Retinal pigment epithelial cell (primary cell): ENCODE results near the gene YY1.
"Not testable (repeated sequence)": the region's sequence is repeated elsewhere in the genome, so short reads cannot be mapped to it uniquely, and the experiment has no call there.

Experiments
- DNase-seq: peaks from one replicate; pipeline ENCODE4 v3.0.0-alpha.2; 2010; ENCODE audit warnings: low read depth
- H3K4me3 ChIP-seq: 2 replicates; pipeline ENCODE4 v1.5.1; 2011; ENCODE audit warnings: mild to moderate bottlenecking, low read length, control low read depth, moderate library complexity
- TF ChIP-seq, protein P1 (sequence below): conservative IDR thresholded peaks from 2 replicates; pipeline ENCODE4 v1.5.1; 2011; ENCODE audit warnings: low read depth, low read length, control low read depth, inconsistent platforms

Gene YY1

DNA sequence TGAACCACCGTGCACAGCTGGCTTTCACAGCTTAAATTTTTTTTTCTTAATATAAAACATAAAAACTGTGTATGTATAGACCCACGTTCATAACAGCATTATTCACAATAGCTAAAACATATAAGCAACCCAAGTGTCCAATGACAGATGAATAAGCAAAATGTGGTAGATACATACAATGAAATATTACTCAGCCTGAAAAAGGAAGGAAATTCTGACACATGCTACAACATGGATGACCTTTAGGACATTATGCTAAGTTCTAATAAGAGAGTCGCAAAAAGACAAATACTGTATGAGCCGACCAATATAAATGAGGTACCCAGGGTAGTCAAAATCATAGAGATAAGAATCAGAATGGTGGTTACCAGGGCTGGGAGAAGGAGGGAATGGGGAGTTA lies 13.8 kb upstream of the YY1 start:
- no peak for DNase-seq
- TF ChIP-seq, protein P1, sequence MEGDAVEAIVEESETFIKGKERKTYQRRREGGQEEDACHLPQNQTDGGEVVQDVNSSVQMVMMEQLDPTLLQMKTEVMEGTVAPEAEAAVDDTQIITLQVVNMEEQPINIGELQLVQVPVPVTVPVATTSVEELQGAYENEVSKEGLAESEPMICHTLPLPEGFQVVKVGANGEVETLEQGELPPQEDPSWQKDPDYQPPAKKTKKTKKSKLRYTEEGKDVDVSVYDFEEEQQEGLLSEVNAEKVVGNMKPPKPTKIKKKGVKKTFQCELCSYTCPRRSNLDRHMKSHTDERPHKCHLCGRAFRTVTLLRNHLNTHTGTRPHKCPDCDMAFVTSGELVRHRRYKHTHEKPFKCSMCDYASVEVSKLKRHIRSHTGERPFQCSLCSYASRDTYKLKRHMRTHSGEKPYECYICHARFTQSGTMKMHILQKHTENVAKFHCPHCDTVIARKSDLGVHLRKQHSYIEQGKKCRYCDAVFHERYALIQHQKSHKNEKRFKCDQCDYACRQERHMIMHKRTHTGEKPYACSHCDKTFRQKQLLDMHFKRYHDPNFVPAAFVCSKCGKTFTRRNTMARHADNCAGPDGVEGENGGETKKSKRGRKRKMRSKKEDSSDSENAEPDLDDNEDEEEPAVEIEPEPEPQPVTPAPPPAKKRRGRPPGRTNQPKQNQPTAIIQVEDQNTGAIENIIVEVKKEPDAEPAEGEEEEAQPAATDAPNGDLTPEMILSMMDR = no peak
- H3K4me3 ChIP-seq = no peak overlapping the region

DNA sequence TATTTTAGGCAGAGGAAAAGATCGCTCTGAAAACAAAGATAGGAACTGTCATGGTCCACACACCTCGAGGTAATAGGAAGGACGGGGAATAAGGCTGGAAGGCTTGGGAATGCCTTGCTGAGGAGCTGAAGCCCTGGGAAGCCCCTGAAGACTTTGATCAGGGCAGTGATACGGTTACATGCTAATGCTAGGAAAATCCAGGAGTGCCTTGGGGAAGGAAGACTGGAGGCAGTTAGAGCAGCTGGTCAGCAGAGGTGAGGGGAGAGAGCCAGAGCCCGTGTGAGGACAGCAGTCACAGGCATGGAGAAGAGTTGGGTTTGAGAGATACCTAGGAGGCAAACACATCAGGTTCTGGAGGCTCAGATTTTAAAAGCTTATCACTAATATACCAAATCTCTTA lies 8.6 kb upstream of the YY1 start:
- H3K4me3 ChIP-seq = no peak overlapping the region
- TF ChIP-seq, protein P1 = no peak
- no peak for DNase-seq

DNA sequence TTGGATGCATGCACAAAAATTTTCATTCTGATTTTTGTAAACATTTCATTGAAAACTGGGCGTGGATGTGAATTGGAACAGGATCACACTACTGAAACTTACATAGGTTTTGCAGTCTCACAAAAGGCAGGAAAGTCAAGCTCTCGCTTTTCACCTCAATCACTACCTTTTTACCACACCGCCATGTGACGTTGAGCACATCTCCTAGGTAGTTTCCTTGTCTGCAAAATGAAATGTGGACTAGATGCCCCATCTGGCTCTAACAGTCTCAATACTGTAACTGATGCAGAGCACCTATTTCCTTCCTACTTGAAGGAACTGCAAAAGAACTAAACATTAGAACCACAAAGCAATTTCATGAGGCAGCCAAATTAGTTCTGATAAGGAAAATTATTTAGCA lies 4.4 kb upstream of the YY1 start:
- TF ChIP-seq, protein P1 = no peak
- no peak for DNase-seq
- H3K4me3 ChIP-seq = no peak overlapping the region

DNA sequence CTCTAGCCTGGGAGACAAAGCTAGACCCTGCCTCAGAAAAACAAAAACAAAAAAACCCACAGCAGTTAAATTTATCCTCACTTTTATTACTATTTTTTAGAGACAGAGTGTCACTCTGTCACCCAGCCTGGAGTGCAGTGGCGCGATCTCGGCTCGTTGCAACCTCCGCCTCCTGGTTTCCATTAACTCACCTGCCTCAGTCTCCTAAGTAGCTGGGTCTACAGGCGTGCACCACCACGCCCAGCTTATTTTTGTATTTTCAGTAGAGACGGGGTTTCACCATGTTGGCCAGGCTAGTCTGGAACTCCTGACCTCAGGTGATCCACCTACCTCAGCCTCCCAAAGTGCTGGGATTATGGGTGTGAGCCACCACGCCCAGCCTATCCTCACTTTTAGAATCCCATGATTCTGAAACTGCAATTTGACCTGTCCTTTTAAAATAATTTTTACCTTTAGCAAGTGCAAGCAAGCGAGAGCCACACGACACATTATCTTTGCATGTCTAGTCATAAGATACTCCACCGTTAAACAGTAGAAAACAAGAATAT lies 2.6 kb upstream of the YY1 start:
- DNase-seq, H3K4me3 ChIP-seq: not testable (repeated sequence)

DNA sequence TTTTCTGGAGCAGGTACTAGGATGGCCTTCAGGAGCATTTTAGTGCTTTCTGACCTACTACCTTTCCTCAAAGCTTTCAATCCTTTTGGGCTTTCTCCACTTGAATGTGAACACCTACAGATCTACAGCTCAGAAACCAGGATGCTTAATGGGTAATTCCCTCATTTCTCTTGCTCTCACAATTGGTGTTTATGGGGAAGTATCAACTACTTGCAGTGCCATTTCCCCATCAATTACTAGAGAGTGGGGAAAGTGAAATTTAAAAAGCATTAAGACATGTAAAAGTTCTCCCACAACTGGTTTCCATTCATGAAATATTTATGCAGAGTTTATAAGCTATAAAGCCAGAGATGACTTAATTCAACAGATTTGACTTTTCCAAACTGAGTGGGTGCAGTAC lies 2.1 kb upstream of the YY1 start:
- H3K4me3 ChIP-seq = peak overlapping the region; percentile 94
- TF ChIP-seq, protein P1 = no peak
- no peak for DNase-seq

DNA sequence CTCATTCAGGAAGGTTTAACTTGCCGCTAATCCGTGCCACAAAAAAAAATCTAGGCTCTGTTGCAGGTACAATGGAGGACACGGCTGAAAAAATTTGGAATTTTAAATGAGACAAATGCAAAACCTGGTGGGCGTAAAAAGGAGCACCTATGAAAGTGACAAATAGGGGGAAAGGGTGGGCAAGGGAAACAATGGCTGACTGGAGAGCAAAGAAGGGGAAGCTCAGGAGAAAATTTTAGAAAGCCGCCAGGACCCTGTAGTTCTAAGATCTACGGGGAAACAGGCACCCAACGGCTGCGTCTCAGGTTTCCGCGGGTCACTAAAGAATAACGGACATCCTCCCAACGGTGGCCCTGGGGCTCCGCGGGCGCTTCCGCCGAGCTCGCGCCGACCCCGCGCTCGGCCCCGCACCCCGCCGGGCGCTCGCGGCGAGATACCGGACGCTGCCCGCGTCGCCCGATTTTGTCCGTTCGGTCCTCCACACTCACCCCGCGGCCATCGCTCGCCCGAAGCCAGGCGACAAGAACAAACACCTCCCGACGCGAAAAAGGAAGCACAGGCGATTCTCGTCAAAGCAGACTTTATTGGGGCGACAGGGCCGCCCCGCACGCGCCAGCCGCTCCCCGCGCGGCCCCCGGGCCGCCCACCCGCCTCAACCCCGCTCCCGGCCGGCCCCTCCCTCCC lies 1.1 kb upstream of the YY1 start:
- DNase-seq = no peak
- TF ChIP-seq, protein P1 = no peak
- peak overlapping the region; percentile 94 for H3K4me3 ChIP-seq

DNA sequence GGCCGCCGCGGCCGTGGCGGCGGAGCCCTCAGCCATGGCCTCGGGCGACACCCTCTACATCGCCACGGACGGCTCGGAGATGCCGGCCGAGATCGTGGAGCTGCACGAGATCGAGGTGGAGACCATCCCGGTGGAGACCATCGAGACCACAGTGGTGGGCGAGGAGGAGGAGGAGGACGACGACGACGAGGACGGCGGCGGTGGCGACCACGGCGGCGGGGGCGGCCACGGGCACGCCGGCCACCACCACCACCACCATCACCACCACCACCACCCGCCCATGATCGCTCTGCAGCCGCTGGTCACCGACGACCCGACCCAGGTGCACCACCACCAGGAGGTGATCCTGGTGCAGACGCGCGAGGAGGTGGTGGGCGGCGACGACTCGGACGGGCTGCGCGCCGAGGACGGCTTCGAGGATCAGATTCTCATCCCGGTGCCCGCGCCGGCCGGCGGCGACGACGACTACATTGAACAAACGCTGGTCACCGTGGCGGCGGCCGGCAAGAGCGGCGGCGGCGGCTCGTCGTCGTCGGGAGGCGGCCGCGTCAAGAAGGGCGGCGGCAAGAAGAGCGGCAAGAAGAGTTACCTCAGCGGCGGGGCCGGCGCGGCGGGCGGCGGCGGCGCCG lies 381 bp downstream of the YY1 start:
- no peak for DNase-seq
- TF ChIP-seq, protein P1 = no peak
- H3K4me3 ChIP-seq = peak overlapping the region; percentile 79
